NCI-H1092 treated with DMSO at 0.1 percent for 48 hours (cell line): Measurements from ENCODE around the gene QSOX2.

Experiments used
- DNase-seq: peaks from one replicate; lab custom pipeline; 2025; lab: John Stamatoyannopoulos, UW

QSOX2 gene

GRCh38 chr9:136203408-136204144 lies 42.0 kb downstream of the QSOX2 start:
- no peak for DNase-seq

GRCh38 chr9:136202454-136203407 lies 42.9 kb downstream of the QSOX2 start:
- DNase-seq = no peak

DNA sequence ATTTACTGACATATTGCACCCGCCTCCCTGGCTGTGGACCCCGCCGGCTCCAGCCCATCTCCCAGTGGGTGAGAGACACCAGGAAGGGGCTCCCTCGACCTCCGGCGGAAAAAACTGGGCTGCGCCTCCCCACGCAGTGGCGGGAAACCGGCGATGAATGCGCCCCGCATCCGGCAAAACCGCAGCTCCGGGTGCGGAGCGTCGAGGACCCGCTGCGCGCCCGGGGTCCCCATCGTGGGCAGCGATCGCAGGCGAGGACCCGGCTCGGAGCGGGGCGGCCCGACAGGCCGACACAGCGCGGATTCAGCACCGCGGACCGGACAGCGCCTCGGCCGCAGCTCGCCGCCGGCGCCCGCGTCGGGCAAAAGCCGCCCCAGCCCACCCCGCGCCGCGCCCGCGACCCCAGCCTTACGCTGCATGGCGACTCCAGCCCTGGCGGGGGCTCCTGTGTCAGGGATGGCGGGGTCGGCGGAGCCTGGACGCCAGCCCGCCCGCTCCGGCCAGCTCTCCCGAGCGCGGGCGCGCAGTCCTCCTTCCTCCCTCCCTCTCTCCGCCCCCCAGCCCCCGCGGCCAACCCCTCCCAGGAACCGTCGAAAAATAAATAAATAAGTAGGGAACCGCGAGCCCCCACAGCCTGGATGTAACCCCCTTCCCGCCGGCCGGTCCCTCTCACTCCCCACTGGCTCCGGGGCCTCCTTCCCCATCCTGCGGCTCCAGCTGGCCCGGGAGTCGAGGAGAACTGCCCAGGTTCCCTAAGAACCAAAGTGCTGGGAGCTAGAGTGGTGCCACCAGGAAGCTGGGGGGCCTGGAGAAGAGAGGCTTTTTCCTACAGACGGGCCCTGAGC lies 43.8 kb downstream of the QSOX2 start:
- no peak for DNase-seq

DNA sequence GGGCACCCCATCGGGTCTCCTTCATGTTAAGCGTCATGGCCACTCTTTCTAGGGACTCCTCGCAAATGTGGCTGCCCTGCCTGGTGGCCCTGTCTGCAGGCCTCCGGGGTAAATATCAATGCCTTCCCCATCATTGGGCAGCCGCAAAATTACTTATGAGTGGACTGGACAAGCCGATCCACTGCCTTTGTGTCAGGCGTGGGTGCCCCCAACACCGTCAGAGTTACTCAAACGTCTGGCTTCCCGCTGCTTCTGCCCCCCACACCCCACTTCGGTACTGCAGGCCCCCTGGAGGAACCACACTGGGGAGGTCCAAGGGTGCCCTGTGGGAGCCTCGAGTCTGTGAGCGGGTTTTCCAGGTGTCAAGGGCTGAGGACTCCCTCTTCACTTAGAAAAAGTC lies 44.4 kb downstream of the QSOX2 start:
- no peak for DNase-seq

- DNase-seq = no peak
Measured at GRCh38 chr9:136200424-136200823, 45.2 kb downstream of the QSOX2 start.

- no peak for DNase-seq
Measured at GRCh38 chr9:136199391-136200288, 46.0 kb downstream of the QSOX2 start.

GRCh38 chr9:136198605-136199083 lies 47.0 kb downstream of the QSOX2 start:
- no peak for DNase-seq

DNA sequence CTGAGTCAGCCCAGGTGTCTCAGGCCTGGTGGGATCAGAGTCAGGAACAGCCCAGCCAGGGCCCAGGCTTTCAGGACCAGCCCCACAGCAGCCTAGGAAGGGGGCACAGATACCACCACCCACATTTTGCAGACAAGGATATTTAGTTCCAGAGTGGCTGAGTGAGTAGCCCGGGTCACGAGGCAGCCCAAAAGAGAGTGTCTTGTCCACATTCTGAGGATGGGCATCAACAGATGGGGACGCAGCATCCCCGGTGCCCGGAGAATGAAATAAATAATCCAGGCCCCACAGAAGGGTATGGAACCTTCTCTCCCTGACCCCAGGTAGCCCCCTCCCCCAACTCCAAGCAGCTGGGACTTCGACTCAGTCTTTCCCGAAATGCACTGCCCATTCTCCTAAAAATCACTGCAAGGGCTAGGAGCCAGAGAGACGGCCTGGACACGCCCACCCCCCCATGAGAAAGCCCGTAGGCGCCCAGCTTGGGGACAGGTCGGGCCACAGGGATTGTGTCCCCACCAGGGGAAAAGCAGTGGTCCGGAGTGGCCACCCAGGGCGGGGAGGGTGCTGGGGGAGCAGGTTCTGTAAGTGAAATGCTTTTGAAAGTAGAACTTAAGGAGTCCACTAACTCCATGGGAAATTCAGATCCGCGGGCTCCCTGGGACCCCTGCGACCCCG lies 47.5 kb downstream of the QSOX2 start:
- DNase-seq = no peak

- DNase-seq = no peak
Measured at GRCh38 chr9:136197084-136197875, 48.3 kb downstream of the QSOX2 start.

DNA sequence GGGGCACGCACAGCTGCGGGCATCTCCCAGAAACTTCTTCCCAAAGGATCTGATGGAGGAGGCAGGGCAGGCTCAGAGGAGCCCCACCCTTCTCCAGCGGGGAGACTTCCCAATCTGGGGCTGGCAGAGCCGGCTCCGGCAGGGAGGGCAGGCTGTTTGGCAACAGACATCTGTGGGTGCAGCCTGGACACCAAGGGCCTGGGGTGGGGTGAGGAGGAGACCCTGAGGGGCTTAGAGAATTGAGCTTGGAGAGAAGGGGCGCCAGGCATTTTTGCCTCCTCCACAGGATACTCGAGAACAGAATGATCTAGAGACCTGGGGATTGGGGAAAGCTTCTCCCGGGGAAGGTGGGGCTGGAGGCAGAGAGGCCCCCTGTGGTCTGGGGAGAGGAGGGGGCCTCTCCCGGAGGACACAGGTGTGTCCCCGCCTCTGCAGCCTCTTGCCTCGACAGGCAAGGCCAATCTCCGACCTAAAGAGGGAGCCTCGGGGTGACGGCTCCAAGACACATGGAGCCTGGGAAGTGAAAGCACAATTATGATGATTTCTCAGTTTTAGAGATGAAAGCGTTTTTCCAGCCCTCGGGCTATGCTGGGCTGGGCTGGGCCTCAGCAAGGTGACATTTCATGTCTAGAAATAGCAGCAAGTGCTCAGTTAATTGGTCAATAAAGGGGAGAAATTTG lies 49.1 kb downstream of the QSOX2 start:
- DNase-seq = no peak

DNA sequence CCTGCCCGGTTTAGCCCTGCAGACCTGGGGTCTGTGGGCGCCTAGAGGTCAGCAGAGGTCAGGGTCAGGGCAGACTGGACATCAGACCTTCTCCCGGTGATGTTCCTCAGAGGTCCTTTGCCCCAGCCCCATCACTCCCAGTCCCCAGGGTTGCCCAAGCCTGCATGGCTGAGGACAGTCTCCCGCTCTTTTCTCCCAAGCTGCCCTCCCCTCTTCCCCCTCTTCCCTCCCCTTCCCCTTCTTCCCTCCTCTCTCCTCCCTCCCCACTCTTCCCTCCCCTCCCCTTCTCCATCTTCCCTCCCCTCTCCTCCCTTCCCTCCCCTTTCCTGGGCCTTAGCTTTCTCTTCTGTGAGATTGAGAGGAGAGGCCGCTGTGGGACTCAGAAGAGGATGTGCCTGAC lies 51.1 kb downstream of the QSOX2 start:
- no peak for DNase-seq

DNA sequence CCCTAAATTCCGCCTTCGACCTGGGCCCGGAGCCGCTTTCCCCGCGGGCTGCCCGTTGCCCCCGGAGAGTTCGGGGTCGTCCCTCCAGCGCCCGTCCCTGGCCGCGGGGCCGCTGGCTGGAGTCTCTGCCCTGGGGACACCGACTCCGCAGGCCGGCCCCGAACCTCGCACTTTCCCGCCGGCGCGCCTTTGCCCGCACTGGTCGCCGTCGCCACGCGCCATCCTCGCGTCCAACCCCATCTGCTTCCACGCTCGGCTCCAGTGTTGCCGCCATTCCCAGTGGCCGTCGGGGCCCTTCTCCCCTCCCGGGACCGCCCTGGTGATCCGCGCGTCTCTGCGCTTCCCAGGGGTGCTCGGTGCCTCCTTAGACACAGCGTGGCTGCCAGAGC lies 51.7 kb downstream of the QSOX2 start:
- no peak for DNase-seq

GRCh38 chr9:136193127-136193890 lies 52.3 kb downstream of the QSOX2 start:
- DNase-seq = no peak

DNA sequence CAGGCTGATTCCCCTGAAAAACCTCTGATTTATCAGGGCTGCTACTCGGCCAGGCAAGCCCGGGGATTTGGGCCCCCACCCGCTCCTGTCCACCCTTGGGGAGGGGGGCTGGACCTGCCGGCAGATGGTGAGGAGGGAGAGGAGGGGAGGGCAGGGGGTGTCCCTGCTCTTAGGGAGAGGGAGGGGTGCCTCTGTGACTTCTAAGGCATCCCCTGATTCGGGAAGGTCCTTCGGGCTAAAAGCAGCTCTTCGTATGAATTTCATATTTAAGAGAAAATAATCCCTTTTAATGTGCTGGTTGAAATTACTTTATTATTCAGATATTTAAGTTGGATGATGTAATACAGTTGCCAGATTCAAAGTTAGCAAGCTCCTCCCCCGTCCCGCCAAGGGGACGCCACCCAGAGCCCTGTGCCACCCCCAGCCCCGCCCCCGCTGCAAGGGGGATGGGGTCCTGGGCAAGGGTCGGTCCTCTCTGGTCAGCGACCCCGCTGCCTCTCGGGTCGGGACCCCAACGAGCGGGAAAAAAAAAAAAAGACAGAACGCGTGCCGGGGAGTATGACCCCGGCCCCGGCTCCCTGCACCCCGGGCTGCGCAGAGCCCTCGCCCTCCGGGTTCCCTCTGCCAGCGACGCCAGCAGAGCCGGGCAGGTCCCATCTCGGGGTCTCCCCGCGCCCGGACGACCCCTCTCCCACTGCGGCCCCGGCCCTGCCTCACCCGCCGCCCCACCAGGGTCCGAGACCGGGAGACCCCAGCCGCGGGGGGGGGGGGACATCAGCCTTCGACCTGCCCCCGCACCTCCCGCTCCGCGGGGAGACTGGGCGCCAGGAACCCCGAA lies 53.1 kb downstream of the QSOX2 start:
- no peak for DNase-seq

DNA sequence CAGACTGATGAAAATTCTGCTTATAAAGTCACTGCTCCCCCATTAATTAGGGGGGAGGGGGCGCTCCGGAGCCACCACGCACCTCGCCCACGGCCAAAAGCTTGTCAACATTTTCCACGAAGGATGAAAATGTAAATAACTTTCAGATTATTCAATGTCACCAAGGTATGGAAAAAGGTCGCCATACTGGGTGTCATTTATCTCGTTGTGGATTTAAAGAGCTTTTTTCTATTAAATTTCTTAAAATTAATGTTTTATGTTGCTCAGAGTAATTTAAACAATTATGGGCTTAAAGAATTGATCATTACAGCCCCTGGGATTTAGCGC lies 53.7 kb downstream of the QSOX2 start:
- no peak for DNase-seq

DNA sequence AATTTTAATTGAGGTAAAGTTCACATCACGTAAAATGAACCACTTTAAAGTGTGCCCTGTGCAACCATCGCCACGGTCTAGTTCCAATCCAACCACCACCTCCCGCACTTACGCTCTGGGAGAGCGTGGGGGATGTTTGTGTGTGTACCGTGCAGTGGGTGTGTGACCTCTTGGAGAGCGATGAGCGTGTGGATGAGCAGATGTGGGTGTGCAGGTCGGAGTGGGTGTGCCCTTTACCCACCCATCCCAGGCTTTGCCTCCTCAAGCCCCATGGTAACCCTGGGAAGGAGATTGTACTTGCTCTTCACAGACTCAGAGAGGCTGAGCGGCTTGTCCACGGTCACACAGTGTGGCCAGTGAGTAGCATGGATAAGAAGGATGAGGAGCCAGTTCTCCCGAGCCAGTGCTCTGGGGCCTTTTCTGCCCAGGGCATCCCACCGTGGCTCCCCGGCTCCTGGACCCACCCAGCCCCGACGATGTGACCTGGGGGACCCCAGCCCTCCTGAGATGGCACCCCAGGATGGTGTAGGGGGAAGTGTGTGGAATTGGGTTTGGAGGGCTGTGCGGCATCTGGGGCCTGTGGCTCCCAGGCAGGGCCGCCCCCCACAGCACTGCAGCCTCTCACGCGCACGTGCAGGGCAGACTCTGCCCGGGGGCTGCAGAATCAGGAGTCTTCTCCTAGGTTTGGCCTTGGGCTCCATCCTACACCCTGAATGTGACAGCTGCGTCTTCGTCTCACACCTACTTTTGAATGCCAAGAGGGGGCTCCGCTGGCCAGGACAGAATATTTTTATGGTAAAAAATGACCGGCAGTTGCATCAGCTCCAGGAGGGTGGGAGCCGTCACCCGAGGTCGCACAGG lies 54.3 kb downstream of the QSOX2 start:
- DNase-seq = no peak

GRCh38 chr9:136190656-136191055 lies 55.0 kb downstream of the QSOX2 start:
- no peak for DNase-seq
